HEK293 (cell line): Measurements from ENCODE around the gene CDCP1.

ENCODE experiments used
- AEBP2 ChIP-seq: fragments of 450-650 bp; formaldehyde crosslinking; IDR thresholded peaks from 2 replicates; pipeline ENCODE4 v1.5.1; 2016; ENCODE audit warnings: missing biosample characterization, missing genetic modification characterization, borderline replicate concordance
- ATF2 ChIP-seq: fragments of 450-650 bp; formaldehyde crosslinking; IDR thresholded peaks from 2 replicates; pipeline ENCODE4 v1.5.1; 2016; ENCODE audit warnings: missing biosample characterization, missing genetic modification characterization, low read depth
- CTCF ChIP-seq: fragments of 450-650 bp; formaldehyde crosslinking; IDR thresholded peaks from 2 replicates; pipeline ENCODE4 v1.5.1; 2016; ENCODE audit warnings: missing biosample characterization, missing genetic modification characterization
- GLI4 ChIP-seq: fragments of 450-650 bp; formaldehyde crosslinking; IDR thresholded peaks from 2 replicates; pipeline ENCODE4 v1.5.1; 2016; ENCODE audit warnings: missing biosample characterization, missing genetic modification characterization
- PRDM10 ChIP-seq: fragments of 450-650 bp; formaldehyde crosslinking; IDR thresholded peaks from 2 replicates; pipeline ENCODE4 v1.5.1; 2016; ENCODE audit warnings: missing biosample characterization, missing genetic modification characterization
- TCF7L2 ChIP-seq: IDR thresholded peaks from 2 replicates; pipeline ENCODE4 v1.6.1; 2011; ENCODE audit warnings: low read depth, mild to moderate bottlenecking, inconsistent platforms, low read length, moderate library complexity, borderline replicate concordance
- ZNF23 ChIP-seq: fragments of 450-650 bp; formaldehyde crosslinking; IDR thresholded peaks from 2 replicates; pipeline ENCODE4 v1.5.1; 2016; ENCODE audit warnings: missing biosample characterization, missing genetic modification characterization, borderline replicate concordance
- ZNF391 ChIP-seq: fragments of 450-650 bp; formaldehyde crosslinking; IDR thresholded peaks from 2 replicates; pipeline ENCODE4 v1.5.1; 2016; ENCODE audit warnings: low read depth, missing biosample characterization, missing genetic modification characterization, borderline replicate concordance

GRCh38 chr3:45079715-45080114 lies 66.5 kb downstream of the CDCP1 start:
- no peak for TF ChIP-seq ZNF23
- no peak for TF ChIP-seq ZNF391
- TF ChIP-seq AEBP2 (tag by site-specific recombination) = no peak
- TF ChIP-seq ATF2 (tag by site-specific recombination) = no peak
- no peak for TF ChIP-seq CTCF (tag by site-specific recombination)
- no peak for TF ChIP-seq PRDM10 (tag by site-specific recombination)
- no peak for TF ChIP-seq TCF7L2
- TF ChIP-seq GLI4 = no peak
